Stimulated activated naive CD8-positive, alpha-beta T cell treated with anti-CD3 and anti-CD28 coated beads, Interleukin-15, amount 100 ng/mL, for 72 hours (primary cell): ENCODE data around the gene EFNA2.
"Not testable (repeated sequence)": the region's sequence is repeated elsewhere in the genome, so short reads cannot be mapped to it uniquely, and the experiment has no call there.

Experiments
- ATAC-seq: fragments of 150-1000 bp; cut with Tn5 transposase; 2 replicates; pipeline ENCODE4 v1.10.0; 2021; ENCODE audit warnings: mild to moderate bottlenecking, moderate library complexity
- DNase-seq, 2 donors: peaks; one replicate each; pipeline ENCODE4 v3.0.0; 2021 to 2022
- H3K27ac Mint-ChIP-seq, 2 donors: one replicate each; pipeline ENCODE4 v1.8.0; 2022; ENCODE audit warnings: mild to moderate bottlenecking in 2 of 2, mixed read lengths in 2 of 2, moderate library complexity in 2 of 2
- H3K27me3 Mint-ChIP-seq: one replicate; pipeline ENCODE4 v1.8.0; 2022; ENCODE audit warnings: mixed read lengths
- H3K4me1 Mint-ChIP-seq: one replicate; pipeline ENCODE4 v1.8.0; 2022; ENCODE audit warnings: mild to moderate bottlenecking, mixed read lengths
- H3K4me3 Mint-ChIP-seq, 2 donors: one replicate each; pipeline ENCODE4 v1.8.0; 2022; ENCODE audit warnings: mild to moderate bottlenecking in 2 of 2, mixed read lengths in 2 of 2, moderate library complexity in 1 of 2
- H3K9me3 Mint-ChIP-seq, 2 donors: one replicate each; pipeline ENCODE4 v1.8.0; 2022; ENCODE audit warnings: mixed read lengths in 2 of 2

Gene EFNA2

DNA sequence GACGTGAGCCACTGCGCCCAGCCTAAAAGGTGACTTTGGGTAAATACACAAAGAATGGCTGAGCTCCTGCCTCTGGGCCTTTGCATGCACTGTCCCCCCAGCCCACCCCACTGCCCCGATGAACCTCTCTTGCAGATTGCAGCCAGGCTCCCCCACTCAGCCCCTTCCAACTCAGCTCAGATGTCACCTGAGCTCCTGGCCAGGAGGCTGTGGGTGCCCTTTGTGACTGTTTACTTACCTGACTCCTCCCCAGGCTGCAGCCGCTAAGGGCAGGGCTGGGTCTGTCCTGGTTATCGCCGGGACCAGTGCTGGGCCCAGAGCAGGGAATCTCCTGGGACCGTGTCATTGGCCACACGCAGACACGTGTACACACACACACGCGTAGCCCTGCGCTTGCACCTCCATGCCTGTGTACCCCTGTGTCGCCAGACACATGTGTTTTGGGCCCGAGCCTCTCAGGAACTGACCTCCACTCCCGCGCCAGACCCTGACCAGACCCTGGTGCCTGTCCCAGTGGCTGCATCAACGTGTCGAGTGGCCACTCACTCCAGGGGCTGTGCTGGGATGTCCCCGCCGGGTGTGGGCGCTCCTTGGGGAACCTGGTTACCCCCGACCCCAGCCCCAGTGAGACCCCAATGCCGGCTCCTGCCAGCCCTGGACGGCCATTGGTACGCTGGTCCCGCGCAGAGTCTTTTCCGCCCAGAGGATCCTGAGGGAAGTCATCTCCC, 18.7 kb downstream of the EFNA2 start:
- no peaks in the 10 kb centered on the region for H3K9me3 Mint-ChIP-seq
- no peak overlapping the region for H3K4me3 Mint-ChIP-seq
- H3K27ac Mint-ChIP-seq, result no peak overlapping the region
- ATAC-seq, result no peak
- no peak for DNase-seq
- no peaks in the 10 kb centered on the region for H3K27me3 Mint-ChIP-seq
- H3K4me1 Mint-ChIP-seq, result no peaks in the 10 kb centered on the region

GRCh38 chr19:1305354-1305753, 19.7 kb downstream of the EFNA2 start:
- ATAC-seq, H3K27me3 Mint-ChIP-seq, H3K27ac Mint-ChIP-seq, H3K4me1 Mint-ChIP-seq, H3K4me3 Mint-ChIP-seq, H3K9me3 Mint-ChIP-seq, DNase-seq: not testable (repeated sequence)

GRCh38 chr19:1307320-1307719, 21.6 kb downstream of the EFNA2 start:
- ATAC-seq, result no peak
- Mint-ChIP-seq H3K27ac (no peak overlapping the region), H3K27me3 (no peaks in the 10 kb centered on the region), H3K4me3 (no peak overlapping the region), H3K4me1 (no peaks in the 10 kb centered on the region), H3K9me3 (no peaks in the 10 kb centered on the region)
- no peak for DNase-seq

DNA sequence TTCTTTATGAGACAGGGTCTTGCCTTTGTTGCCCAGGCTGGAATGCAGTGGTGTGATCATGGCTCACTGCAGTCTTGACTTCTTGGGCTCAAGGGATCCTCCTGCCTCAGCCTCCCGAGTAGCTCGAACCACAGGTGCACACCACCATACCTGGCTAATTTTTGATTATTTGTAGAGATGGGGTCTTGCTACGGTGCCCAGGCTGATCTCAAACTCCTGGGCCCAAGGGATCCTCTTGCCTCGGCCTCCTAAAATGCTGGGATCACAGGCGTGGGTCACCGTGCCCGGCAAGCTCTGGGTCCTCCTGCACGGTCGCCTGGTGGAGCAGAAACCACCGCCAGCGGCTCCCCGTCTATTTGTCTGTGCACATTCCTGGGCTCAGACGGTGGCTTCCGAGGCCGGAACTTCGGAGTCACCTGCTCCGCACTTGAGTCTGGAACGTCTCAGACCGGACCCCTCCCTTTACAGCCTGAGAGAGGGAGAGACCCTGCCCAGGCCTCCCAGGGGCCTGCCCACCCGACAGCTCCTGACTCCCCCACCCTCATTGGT, 22.2 kb downstream of the EFNA2 start:
- no peaks in the 10 kb centered on the region for H3K4me1 Mint-ChIP-seq
- no peak overlapping the region for H3K4me3 Mint-ChIP-seq
- DNase-seq, result no peak
- no peak for ATAC-seq
- no peaks in the 10 kb centered on the region for H3K27me3 Mint-ChIP-seq
- H3K27ac Mint-ChIP-seq, result no peak overlapping the region
- H3K9me3 Mint-ChIP-seq, result no peaks in the 10 kb centered on the region

DNA sequence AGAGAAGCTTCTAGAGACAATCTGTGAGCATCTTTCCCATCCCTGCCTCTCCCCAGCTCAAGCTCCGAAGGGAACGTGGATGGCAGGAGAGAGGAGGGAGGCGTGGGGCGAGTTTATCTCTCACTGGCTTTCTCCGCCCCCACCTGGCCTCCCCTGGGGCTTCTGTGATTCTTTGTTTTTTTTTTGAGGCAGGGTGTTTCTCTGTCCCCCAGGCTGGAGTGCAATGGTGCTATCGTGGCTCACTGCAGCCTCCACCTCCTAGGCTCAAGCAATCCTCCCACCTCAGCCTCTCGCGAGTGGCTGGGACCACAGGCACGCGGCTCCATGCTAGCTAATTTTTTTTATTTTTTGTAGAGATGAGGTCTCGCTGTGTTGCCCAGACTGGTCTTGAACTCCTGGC, 23.0 kb downstream of the EFNA2 start:
- DNase-seq (no peak), ATAC-seq (no peak)
- no peaks in the 10 kb centered on the region for H3K4me1 Mint-ChIP-seq

GRCh38 chr19:1309977-1310852, 24.5 kb downstream of the EFNA2 start:
- no peak overlapping the region for H3K4me3 Mint-ChIP-seq
- H3K9me3 Mint-ChIP-seq, result no peaks in the 10 kb centered on the region
- no peak for DNase-seq
- no peak for ATAC-seq
- peaks cover 2% of the 10 kb centered on the region for H3K27me3 Mint-ChIP-seq
- no peak overlapping the region for H3K27ac Mint-ChIP-seq
- no peaks in the 10 kb centered on the region for H3K4me1 Mint-ChIP-seq

More for the DNA sequence above, 23.0 kb downstream of the EFNA2 start:
- Mint-ChIP-seq H3K27ac (no peak overlapping the region), H3K4me3 (no peak overlapping the region), H3K9me3 (no peaks in the 10 kb centered on the region), H3K27me3 (no peaks in the 10 kb centered on the region)

DNA sequence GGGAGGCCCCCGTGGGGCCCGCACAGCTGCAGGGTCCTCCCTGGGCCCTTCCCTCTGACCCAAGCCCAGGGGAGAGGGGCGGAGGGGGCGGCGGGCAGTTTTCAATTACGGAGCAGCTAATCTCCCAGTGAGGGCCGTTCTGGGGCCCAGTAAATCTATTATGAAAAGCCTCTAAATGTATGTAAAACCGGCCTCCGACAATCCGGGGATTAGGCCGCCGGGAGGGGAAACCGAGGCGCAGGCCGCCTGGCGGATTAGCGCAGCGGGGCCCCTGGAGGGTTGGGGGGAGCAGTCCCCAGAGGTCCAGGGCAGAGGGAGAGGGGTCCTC, 25.1 kb downstream of the EFNA2 start:
- Mint-ChIP-seq H3K4me3 (no peak overlapping the region), H3K4me1 (no peaks in the 10 kb centered on the region), H3K27me3 (peaks cover 7% of the 10 kb centered on the region), H3K27ac (no peak overlapping the region), H3K9me3 (no peaks in the 10 kb centered on the region)
- DNase-seq (no peak), ATAC-seq (no peak)

DNA sequence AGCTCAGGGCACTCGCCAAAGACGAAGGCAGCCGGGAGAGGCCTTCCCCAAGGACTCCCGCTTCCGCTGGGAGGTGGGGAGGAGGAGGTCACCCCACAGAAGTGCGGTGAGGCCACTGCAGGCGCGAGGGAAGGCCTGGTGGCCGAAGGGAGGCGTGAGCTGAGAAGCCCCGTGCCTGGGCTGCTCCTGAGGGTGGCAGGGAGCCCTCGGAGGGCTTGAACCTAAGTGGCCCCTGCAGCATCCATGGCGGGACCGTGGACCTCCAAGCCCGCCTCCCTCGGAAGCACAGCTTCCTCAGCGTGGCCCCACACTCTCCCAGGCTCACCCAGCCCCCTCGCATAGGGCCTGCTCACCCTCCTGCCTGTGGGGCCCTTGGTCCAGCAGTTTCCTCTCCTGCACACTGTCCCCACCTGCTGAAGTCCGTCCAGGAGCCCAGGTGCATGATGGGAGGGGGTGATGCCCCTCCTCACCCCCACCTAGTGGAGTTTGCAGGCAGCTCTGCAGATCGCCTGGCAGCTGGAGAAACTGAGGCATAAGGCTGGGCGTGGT, 25.9 kb downstream of the EFNA2 start:
- no peak overlapping the region for H3K27ac Mint-ChIP-seq
- ATAC-seq, result no peak
- H3K4me3 Mint-ChIP-seq, result no peak overlapping the region
- H3K9me3 Mint-ChIP-seq, result no peaks in the 10 kb centered on the region
- no peaks in the 10 kb centered on the region for H3K4me1 Mint-ChIP-seq
- peaks cover 15% of the 10 kb centered on the region for H3K27me3 Mint-ChIP-seq
- no peak for DNase-seq

- ATAC-seq (no peak), DNase-seq (no peak)
- Mint-ChIP-seq H3K4me1 (no peaks in the 10 kb centered on the region), H3K9me3 (no peaks in the 10 kb centered on the region), H3K4me3 (no peak overlapping the region), H3K27ac (no peak overlapping the region), H3K27me3 (peaks cover 29% of the 10 kb centered on the region)
Measured at GRCh38 chr19:1312767-1313694, 27.4 kb downstream of the EFNA2 start.

DNA sequence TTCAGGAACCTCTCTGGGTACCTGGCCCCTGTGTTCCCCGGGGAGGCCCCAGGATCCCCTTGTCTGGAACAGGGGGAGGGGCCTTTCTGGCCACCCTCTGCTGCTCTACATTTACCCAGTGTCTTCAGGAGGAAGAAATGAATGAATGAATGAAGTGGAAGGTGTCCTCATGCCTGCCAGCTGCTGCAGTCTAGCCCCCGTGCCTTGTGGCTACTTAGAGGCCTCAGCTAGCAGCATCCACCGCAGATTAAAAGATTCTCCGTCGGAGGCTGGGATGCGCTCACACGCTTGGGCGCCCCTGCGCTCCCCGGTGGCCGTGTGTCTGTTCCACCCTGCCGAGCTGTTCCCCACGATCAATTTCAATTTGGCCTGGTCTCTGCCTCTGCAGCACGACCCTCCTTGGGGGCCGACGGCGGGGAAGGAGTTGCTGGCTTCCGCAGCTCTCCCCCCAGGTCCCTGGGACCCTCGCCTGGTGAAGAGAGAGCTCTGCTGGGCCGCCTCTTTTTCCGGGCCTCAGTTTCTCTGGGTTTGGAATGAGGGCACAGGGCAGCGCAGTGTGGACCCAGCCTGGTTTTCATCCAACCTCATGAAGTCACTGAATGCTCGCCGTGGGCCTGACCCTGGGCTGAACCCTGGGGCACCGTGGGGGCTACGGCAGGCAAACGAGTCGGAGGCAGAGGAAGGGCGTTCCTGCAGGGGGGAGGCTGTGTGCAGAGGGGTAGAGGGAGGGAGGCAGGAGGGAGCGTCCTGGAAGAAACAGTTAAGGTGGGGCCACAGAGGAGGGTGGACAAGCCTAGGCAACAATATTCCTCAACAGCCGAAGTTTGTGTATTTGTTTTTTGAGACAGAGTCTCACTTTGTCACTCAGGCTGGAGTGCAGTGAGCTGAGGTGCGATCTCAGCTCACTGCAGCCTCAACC, 28.3 kb downstream of the EFNA2 start:
- Mint-ChIP-seq H3K27me3 (peaks cover 33% of the 10 kb centered on the region), H3K4me1 (no peaks in the 10 kb centered on the region), H3K4me3 (no peak overlapping the region), H3K27ac (no peak overlapping the region), H3K9me3 (no peaks in the 10 kb centered on the region)
- no peak for DNase-seq
- no peak for ATAC-seq

- Mint-ChIP-seq H3K4me1 (no peaks in the 10 kb centered on the region), H3K4me3 (no peak overlapping the region), H3K27ac (no peak overlapping the region), H3K27me3 (peaks cover 46% of the 10 kb centered on the region), H3K9me3 (no peaks in the 10 kb centered on the region)
- peak; percentile 40 to 52 for DNase-seq
- ATAC-seq, result peak; percentile 80
Measured at GRCh38 chr19:1315470-1316166, 29.9 kb downstream of the EFNA2 start.

DNA sequence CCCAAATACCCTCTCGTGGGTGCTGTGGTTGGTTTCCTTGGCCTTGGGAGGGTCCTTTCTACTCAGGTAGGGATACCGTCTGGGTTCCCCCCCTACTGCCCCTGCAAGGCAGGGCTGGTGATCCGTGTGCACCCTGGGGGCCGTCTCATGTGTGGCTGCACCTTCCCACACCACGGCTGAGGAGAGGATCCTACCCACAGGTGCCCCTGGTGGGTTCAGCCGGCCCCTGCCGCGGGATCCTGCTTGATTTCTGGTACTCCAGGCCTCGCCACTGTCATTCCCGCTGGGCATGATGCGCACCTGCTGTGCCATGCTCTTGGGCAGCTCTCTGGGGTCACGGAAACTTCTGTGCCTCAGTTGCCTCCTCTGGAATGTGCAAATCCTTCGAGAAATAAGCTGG, 30.8 kb downstream of the EFNA2 start:
- DNase-seq (no peak), ATAC-seq (no peak)
- Mint-ChIP-seq H3K9me3 (no peaks in the 10 kb centered on the region), H3K27me3 (peaks cover 51% of the 10 kb centered on the region), H3K27ac (no peak overlapping the region), H3K4me3 (no peak overlapping the region), H3K4me1 (no peaks in the 10 kb centered on the region)

DNA sequence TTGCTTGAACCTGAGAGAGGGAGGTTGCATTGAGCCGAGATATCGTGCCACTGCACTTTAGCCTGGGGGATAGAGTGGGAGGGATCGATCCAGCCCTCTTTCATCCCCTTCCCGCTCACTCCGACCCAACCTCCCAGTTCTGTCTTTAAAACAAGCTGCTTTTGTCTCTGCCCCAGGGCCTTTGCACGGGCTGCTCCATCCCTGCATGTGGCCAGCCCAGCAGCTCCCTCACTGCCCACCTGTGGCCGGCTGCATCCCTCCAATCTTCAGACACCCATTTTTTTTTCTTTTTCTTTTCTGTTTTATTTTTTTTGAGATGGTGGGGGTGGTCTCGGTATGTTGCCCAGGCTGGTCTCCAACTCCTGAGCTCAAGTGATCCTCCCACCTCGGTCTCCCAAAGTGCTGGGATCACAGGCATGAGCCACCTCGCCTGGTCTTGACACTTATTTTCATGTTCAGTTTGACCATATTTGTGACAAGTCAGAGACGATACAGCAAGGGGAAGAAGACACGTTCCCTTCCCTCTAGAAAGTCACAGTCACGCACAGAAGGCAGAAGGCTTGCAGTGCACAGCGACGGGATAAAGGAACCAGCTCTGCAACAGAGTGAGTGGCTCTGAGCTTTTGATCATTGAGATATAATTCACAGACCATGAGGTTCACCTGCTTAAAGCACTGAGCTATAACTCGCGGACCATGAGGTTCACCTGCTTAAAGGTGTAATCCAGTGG, 31.8 kb downstream of the EFNA2 start:
- Mint-ChIP-seq H3K4me1 (no peaks in the 10 kb centered on the region), H3K27me3 (peaks cover 61% of the 10 kb centered on the region), H3K9me3 (no peaks in the 10 kb centered on the region), H3K4me3 (no peak overlapping the region), H3K27ac (no peak overlapping the region)
- ATAC-seq (no peak), DNase-seq (no peak)
